OCI-LY3 (cell line): ENCODE results near the gene DDIAS.
A peak's percentile ranks its signal among the peaks of the same experiment; 100 is the strongest.
"Not testable (repeated sequence)": the region's sequence is repeated elsewhere in the genome, so short reads cannot be mapped to it uniquely, and the experiment has no call there.

ENCODE experiments used
- H2AFZ ChIP-seq: fragments of 200-600, 300-600 bp; shearing (Covaris generic); 2 replicates; pipeline ENCODE4 v1.6.0; 2014; ENCODE audit warnings: antibody characterized with exemption, low read depth, low read length
- H3K27ac ChIP-seq: fragments of 200-600, 300-600 bp; sonication (generic); 2 replicates; pipeline ENCODE4 v1.5.1; 2014; ENCODE audit warnings: mild to moderate bottlenecking, low read length, moderate library complexity, mixed read lengths
- H3K27me3 ChIP-seq: fragments of 200-600, 300-600 bp; sonication (generic); 2 replicates; pipeline ENCODE4 v1.6.1; 2014; ENCODE audit warnings: low read depth, low read length, mixed read lengths
- H3K36me3 ChIP-seq: fragments of 200-600, 300-600 bp; sonication (generic); replicated peaks from 2 replicates; pipeline ENCODE3; 2014; ENCODE audit warnings: low read depth, low read length, mixed read lengths
- H3K4me1 ChIP-seq: fragments of 300-600, 200-600 bp; sonication (generic); 2 replicates; pipeline ENCODE4 v1.6.1; 2014; ENCODE audit warnings: low read length, mixed read lengths
- H3K4me2 ChIP-seq: fragments of 200-600, 300-600 bp; sonication (generic); 2 replicates; pipeline ENCODE4 v1.6.1; 2014; ENCODE audit warnings: low read length, mixed read lengths
- H3K4me3 ChIP-seq: fragments of 300-600, 200-600 bp; sonication (generic); 2 replicates; pipeline ENCODE4 v1.5.1; 2014; ENCODE audit warnings: antibody characterized with exemption, mild to moderate bottlenecking, low read length, moderate library complexity
- H3K79me2 ChIP-seq: fragments of 300-600, 200-600 bp; shearing (Covaris generic); 2 replicates; pipeline ENCODE4 v1.6.1; 2014; ENCODE audit warnings: mild to moderate bottlenecking, low read length, mixed read lengths
- H3K9ac ChIP-seq: fragments of 300-600, 200-600 bp; shearing (Covaris generic); 2 replicates; pipeline ENCODE4 v1.6.0; 2014; ENCODE audit warnings: mild to moderate bottlenecking, low read length, moderate library complexity
- H3K9me3 ChIP-seq: fragments of 200-600, 300-600 bp; shearing (Covaris generic); 2 replicates; pipeline ENCODE4 v1.6.1; 2014; ENCODE audit warnings: low read length, mixed read lengths; ENCODE audit not compliant: insufficient read depth
- H4K20me1 ChIP-seq: fragments of 200-600, 300-600 bp; sonication (generic); 2 replicates; pipeline ENCODE4 v1.6.1; 2016; ENCODE audit warnings: low read length, mixed read lengths; ENCODE audit not compliant: insufficient read depth
- EZH2phosphoT487 ChIP-seq: fragments of 200-600 bp; shearing (Covaris generic); IDR thresholded peaks from 2 replicates; pipeline ENCODE4 v1.6.1; 2018; ENCODE audit warnings: antibody characterized with exemption, mixed run types, low read depth
- TF ChIP-seq, protein P1 (sequence below): fragments of 200-600, 300-600 bp; sonication (generic); IDR thresholded peaks from 2 replicates; pipeline ENCODE4 v1.5.1; 2014; ENCODE audit warnings: antibody characterized with exemption, low read length, low read depth

Gene DDIAS

DNA sequence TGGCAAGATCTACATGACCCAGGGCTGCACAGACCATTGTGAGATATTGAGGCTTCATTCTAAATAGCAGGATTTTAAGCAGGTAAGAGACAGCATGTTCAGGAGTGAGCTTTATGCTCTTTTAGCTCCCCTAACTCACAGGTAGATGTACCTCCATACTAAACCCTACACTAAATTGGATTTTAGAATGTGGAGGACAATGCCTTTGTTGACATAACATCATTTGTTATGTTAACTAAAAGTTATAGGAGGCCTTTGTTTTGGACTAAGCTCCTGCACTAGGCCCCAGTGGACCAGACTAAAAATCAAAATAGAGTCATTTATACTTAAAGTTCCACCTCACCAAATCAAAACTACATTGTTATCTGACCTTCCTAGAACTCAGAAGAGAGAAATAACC is 6.8 kb downstream of the DDIAS start:
- H3K27ac ChIP-seq, result no peak overlapping the region
- peaks cover 25% of the 10 kb centered on the region for H3K4me1 ChIP-seq
- H2AFZ ChIP-seq, result no peak overlapping the region

DNA sequence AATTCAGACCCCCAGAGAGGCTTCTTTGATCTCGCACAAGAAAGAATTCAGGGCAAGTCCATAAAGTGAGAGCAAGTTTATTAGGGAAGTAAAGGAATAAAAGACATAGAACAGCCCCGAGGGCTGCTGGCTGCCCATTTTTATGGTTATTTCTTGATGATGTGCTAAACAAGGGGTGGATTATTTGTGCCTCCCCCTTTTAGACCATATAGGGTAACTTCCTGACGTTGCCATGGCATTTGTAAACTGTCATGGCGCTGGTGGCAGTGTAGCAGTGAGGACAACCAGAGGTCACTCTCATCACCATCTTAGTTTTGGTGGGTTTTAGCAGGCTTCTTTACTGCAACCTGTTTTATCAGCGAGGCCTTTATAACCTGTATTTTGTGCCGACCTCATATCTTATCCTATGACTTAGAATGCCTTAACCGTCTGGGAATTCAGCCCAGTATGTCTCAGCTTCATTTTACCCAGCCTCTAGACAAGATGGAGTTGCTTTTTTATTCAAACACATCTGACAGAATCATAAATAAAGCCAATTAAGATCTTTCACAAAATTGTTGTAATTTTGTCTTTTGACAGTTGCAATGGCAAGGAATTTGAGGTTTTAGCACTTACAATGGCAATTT is 7.6 kb downstream of the DDIAS start:
- peaks cover 10% of the 10 kb centered on the region for H3K9me3 ChIP-seq
- H3K4me3 ChIP-seq, result no peak overlapping the region
- TF ChIP-seq, protein P1, sequence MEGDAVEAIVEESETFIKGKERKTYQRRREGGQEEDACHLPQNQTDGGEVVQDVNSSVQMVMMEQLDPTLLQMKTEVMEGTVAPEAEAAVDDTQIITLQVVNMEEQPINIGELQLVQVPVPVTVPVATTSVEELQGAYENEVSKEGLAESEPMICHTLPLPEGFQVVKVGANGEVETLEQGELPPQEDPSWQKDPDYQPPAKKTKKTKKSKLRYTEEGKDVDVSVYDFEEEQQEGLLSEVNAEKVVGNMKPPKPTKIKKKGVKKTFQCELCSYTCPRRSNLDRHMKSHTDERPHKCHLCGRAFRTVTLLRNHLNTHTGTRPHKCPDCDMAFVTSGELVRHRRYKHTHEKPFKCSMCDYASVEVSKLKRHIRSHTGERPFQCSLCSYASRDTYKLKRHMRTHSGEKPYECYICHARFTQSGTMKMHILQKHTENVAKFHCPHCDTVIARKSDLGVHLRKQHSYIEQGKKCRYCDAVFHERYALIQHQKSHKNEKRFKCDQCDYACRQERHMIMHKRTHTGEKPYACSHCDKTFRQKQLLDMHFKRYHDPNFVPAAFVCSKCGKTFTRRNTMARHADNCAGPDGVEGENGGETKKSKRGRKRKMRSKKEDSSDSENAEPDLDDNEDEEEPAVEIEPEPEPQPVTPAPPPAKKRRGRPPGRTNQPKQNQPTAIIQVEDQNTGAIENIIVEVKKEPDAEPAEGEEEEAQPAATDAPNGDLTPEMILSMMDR, result no peak
- no peak for TF ChIP-seq EZH2phosphoT487
- no peaks in the 10 kb centered on the region for H4K20me1 ChIP-seq
- H3K4me1 ChIP-seq, result peaks cover 18% of the 10 kb centered on the region
- H3K4me2 ChIP-seq, result no peak overlapping the region
- H3K36me3 ChIP-seq, result peaks cover 27% of the 10 kb centered on the region
- no peak overlapping the region for H2AFZ ChIP-seq
- no peak overlapping the region for H3K9ac ChIP-seq
- H3K27ac ChIP-seq, result no peak overlapping the region
- H3K27me3 ChIP-seq, result no peaks in the 10 kb centered on the region
- peaks cover 86% of the 10 kb centered on the region for H3K79me2 ChIP-seq

More for the DNA sequence above, 6.8 kb downstream of the DDIAS start:
- Histone ChIP-seq H3K9me3 (peaks cover 10% of the 10 kb centered on the region), H3K4me3 (no peak overlapping the region), H3K4me2 (no peak overlapping the region), H3K9ac (no peak overlapping the region), H4K20me1 (no peaks in the 10 kb centered on the region), H3K79me2 (peaks cover 94% of the 10 kb centered on the region), H3K36me3 (peaks cover 23% of the 10 kb centered on the region), H3K27me3 (no peaks in the 10 kb centered on the region)
- TF ChIP-seq, protein P1, result no peak
- no peak for TF ChIP-seq EZH2phosphoT487

DNA sequence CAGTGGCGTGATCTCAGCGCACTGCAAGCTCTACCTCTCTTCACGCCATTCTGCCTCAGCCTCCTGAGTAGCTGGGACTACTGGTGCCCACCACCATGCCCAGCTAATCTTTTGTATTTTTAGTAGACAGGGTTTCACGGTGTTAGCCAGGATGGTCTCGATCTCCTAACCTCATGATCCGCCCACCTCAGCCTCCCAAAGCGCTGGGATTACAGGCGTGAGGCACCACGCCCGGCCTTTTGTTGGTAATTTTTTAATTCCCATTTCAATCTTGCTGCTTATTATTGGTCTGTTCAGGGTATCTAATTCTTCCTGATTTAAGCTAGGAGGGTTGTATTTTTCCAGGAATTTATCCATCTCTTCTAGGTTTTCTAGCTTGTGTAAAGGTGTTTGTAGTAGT is 18.2 kb downstream of the DDIAS start:
- not testable (repeated sequence) for H3K9ac ChIP-seq, H4K20me1 ChIP-seq, H3K27me3 ChIP-seq, H3K9me3 ChIP-seq, H2AFZ ChIP-seq, H3K4me3 ChIP-seq
- Histone ChIP-seq H3K36me3 (peaks cover 56% of the 10 kb centered on the region), H3K79me2 (peaks cover 54% of the 10 kb centered on the region), H3K4me1 (peaks cover 36% of the 10 kb centered on the region), H3K4me2 (peak overlapping the region; percentile 40; the same call in 1 of the 2 replicates), H3K27ac (peak overlapping the region; percentile 50)

DNA sequence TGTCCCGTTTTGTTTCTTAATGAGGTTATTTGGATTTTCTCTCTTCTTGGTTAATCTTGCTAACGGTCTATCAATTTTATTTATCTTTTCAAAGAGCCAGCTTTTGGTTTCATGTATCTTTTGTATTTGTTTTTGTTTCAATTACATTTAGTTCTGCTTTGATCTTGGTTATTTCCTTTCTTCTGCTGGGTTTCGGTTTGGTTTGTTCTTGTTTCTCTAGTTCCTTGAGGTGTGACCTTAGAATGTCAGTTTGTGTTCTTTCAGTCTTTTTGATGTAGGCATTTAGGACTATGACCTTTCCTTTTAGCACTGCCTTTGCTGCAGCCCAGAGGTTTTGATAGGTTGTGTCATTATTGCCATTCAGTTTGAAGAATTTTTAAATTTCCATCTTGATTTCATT is 18.7 kb downstream of the DDIAS start:
- H2AFZ ChIP-seq, H3K4me3 ChIP-seq, H4K20me1 ChIP-seq, H3K9me3 ChIP-seq, H3K9ac ChIP-seq, H3K27me3 ChIP-seq: not testable (repeated sequence)
- peaks cover 56% of the 10 kb centered on the region for H3K36me3 ChIP-seq
- peak overlapping the region; percentile 40 for H3K4me2 ChIP-seq
- H3K4me1 ChIP-seq, result peaks cover 40% of the 10 kb centered on the region
- peaks cover 57% of the 10 kb centered on the region for H3K79me2 ChIP-seq
- H3K27ac ChIP-seq, result peak overlapping the region; percentile 50

DNA sequence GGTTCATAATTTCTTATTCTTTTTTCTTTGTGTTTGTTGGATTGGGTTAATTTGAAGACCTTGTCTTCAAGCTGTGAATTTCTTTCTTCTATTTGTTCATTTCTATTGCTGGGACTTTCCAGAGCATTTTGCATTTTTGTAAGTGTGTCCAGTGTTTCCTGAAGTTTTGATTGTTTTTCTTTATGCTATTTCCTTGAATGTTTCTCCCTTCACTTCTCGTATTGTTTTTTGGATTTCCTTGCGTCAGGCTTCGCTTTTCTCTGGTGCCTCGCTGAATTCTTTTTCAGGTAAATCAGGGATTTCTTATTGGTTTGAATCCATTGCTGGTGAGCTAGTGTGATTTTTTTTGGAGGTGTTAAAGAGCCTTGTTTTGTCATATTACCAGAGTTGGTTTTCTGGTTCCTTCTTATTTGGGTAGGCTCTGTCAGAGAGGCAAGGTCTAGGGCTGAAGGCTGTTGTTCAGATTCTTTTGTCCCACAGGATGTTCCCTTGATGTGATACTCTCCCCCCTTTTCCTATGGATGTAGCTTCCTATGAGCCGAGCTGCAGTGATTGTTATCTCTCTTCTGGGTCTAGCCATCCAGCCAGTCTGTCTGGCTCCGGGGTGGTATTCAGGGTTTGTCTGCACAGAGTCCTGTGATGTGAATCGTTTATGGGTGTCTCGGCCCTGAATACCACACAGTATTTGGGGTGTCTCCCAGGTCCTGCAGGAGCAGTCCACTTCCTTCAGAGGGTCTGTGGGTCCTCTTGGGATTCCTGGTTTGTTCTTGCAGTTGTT is 21.0 kb downstream of the DDIAS start:
- not testable (repeated sequence) for H3K9me3 ChIP-seq, H3K4me3 ChIP-seq, H3K4me2 ChIP-seq, H3K9ac ChIP-seq, H2AFZ ChIP-seq, H3K27me3 ChIP-seq, H3K27ac ChIP-seq, H4K20me1 ChIP-seq
- peaks cover 50% of the 10 kb centered on the region for H3K4me1 ChIP-seq
- peaks cover 68% of the 10 kb centered on the region for H3K79me2 ChIP-seq
- peaks cover 56% of the 10 kb centered on the region for H3K36me3 ChIP-seq
